WTC11 (cell line): ENCODE measurements around the gene MTA3.

Experiments used
- CTCF ChIP-seq: fragments of 200-600 bp; IDR thresholded peaks from 2 replicates; pipeline ENCODE4 v1.8.0; 2022; ENCODE audit warnings: antibody characterized with exemption
- ELF4 ChIP-seq: sonication (generic); formaldehyde crosslinking; IDR thresholded peaks from 2 replicates; pipeline ENCODE4 v1.8.1; 2022; ENCODE audit warnings: low read depth, mild to moderate bottlenecking, moderate library complexity, missing genetic modification reagents
- FOXP1 ChIP-seq: sonication (generic); formaldehyde crosslinking; IDR thresholded peaks from 2 replicates; pipeline ENCODE4 v1.8.0; 2022; ENCODE audit warnings: missing genetic modification reagents, mild to moderate bottlenecking, moderate library complexity, borderline replicate concordance
- TF ChIP-seq, protein P1 (sequence below): sonication (generic); formaldehyde crosslinking; IDR thresholded peaks from 2 replicates; pipeline ENCODE4 v1.8.0; 2022; ENCODE audit warnings: mild to moderate bottlenecking, missing genetic modification reagents

DNA sequence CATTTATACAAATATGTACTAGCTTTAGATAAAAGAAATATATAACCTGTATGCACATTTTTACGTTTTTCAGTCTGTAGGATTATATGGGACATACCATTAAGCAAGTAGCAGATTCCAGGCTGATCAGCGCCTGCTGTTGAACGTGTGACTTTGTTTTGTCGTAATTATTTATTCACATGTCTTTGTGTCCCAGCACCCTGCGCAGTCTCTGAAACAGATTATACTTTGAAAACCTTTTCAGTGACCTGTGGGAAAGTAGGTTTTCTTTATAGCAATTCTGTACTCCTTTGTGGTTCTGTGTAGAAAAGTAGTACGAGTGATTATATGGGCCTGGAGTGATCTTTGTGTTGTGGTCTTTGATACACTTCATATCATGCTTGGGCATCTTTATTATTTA is 68.5 kb downstream of the MTA3 start:
- no peak for TF ChIP-seq FOXP1 (CRISPR knock-in tag)
- no peak for TF ChIP-seq ELF4
- no peak for TF ChIP-seq CTCF
- TF ChIP-seq, protein P1, sequence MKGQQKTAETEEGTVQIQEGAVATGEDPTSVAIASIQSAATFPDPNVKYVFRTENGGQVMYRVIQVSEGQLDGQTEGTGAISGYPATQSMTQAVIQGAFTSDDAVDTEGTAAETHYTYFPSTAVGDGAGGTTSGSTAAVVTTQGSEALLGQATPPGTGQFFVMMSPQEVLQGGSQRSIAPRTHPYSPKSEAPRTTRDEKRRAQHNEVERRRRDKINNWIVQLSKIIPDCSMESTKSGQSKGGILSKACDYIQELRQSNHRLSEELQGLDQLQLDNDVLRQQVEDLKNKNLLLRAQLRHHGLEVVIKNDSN: no peak
